ENCODE results near the gene ADISSP. TPM values are rescaled to one million over a fixed set of nuclear protein-coding genes. Genes with fewer than 3 reads are reported as not detected.
A peak's percentile ranks its signal among the peaks of the same experiment; 100 is the strongest.

The ADISSP gene
- total and polyA plus RNA-seq, 2 of the 13 experiments (the other 11 are each of a cell fraction or from before 2014, with no cell fraction given) = 38.3 to 90.6 TPM

GRCh38 chr20:3759884-3760283, 7.7 kb downstream of the ADISSP start:
- H3K27me3 ChIP-seq (ENCODE audit: control insufficient read depth in 1 of 2, insufficient read depth in 2 of 2, low read length in 2 of 2) = no peaks in the 10 kb centered on the region
- no peak overlapping the region for H2AFZ ChIP-seq (ENCODE audit: low read length)
- no peak overlapping the region for H3K4me3 ChIP-seq (replicated peaks in 1 of 3; ENCODE audit: insufficient read depth in 1 of 3, low read depth in 2 of 3, low read length in 3 of 3)
- H3K9ac ChIP-seq (ENCODE audit: insufficient read depth, low read depth, low read length) = no peak overlapping the region
- DNase-seq (ENCODE audit: low spot score) (no peak), FAIRE-seq (no peak), ATAC-seq (no peak)
- ChIA-PET CTCF (ENCODE audit: low intra/inter-chr PET ratio, low total read pairs) (no interaction called here), POLR2A (interaction anchor here (0.8 to 2.0 kb wide), 3 partner anchors 9 to 21 kb away, joined by 3 to 6 read pairs (median 3); partner anchors contain the start of gene SPEF1)
- peaks cover 33 to 39% of the 10 kb centered on the region in 2 experiments; a peak in 4 of 5 replicates for H3K36me3 ChIP-seq (replicated peaks in 1 of 2; ENCODE audit: control insufficient read depth in 1 of 2, insufficient read depth in 2 of 2, low read length in 2 of 2)
- WGBS (ENCODE audit: low lambda C conversion rate) = 95% methylated on average over 11 of the region's 11 CpGs
- H3K4me2 ChIP-seq (ENCODE audit: low read depth, low read length) = no peak overlapping the region
- no peak overlapping the region for H3K27ac ChIP-seq (ENCODE audit: extremely low read length, insufficient read depth, low read length)
- peaks cover 16% of the 10 kb centered on the region for H3K4me1 ChIP-seq (ENCODE audit: insufficient read depth, low read length)
- H3K79me2 ChIP-seq (ENCODE audit: insufficient read depth, low read length) = peaks cover 6% of the 10 kb centered on the region
- H3K9me3 ChIP-seq (ENCODE audit: low read length) = no peaks in the 10 kb centered on the region
- no TSS peak for BruUV-seq (replicated peaks)
- H4K20me1 ChIP-seq (ENCODE audit: insufficient read depth, low read length) = no peaks in the 10 kb centered on the region
- in situ Hi-C loops (cut with HindIII; ENCODE audit: extremely low pct_ligation_motif_present, low pct_unique_long_range_greater_than_20kb) (no loop called here), intact Hi-C loops (cut with micrococcal nuclease; ENCODE audit: unreplicated experiment) (no loop called here)
- TF ChIP-seq DMTF1 (CRISPR knock-in tag; IDR thresholded peaks at IDR 0.05) = no peak
- no peak for TF ChIP-seq ZNF773 (CRISPR knock-in tag; IDR thresholded peaks at IDR 0.05; ENCODE audit: borderline replicate concordance)
- TF ChIP-seq ZNF510 (CRISPR knock-in tag; IDR thresholded peaks at IDR 0.05; ENCODE audit: low read depth) = no peak
- no peak for TF ChIP-seq ZNF296 (CRISPR knock-in tag; conservative IDR thresholded peaks at IDR 0.05)
- TF ChIP-seq, protein P1, sequence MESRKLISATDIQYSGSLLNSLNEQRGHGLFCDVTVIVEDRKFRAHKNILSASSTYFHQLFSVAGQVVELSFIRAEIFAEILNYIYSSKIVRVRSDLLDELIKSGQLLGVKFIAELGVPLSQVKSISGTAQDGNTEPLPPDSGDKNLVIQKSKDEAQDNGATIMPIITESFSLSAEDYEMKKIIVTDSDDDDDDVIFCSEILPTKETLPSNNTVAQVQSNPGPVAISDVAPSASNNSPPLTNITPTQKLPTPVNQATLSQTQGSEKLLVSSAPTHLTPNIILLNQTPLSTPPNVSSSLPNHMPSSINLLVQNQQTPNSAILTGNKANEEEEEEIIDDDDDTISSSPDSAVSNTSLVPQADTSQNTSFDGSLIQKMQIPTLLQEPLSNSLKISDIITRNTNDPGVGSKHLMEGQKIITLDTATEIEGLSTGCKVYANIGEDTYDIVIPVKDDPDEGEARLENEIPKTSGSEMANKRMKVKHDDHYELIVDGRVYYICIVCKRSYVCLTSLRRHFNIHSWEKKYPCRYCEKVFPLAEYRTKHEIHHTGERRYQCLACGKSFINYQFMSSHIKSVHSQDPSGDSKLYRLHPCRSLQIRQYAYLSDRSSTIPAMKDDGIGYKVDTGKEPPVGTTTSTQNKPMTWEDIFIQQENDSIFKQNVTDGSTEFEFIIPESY (CRISPR knock-in tag; IDR thresholded peaks at IDR 0.05) = peak; percentile 65; the same call in 1 of the 2 replicates
- TF ChIP-seq HOXA3 (CRISPR knock-in tag; IDR thresholded peaks at IDR 0.05) = peak; percentile 12; the same call in 1 of the 2 replicates
- TF ChIP-seq RFXAP (CRISPR knock-in tag; IDR thresholded peaks at IDR 0.05; ENCODE audit: borderline replicate concordance) = no peak
- TF ChIP-seq ZBTB38 (CRISPR knock-in tag; IDR thresholded peaks at IDR 0.05) = peak; percentile 72; the same call in 1 of the 2 replicates
- no peak for TF ChIP-seq MEIS2 (CRISPR knock-in tag; IDR thresholded peaks at IDR 0.05)
- peak; percentile 54 for TF ChIP-seq AGO2 (optimal IDR thresholded peaks at IDR 0.05; ENCODE audit: low read depth, low read length)
- TF ChIP-seq PTBP1 (IDR thresholded peaks at IDR 0.05; ENCODE audit: low read depth, low read length, poor library complexity, severe bottlenecking) = no peak
- no peak for TF ChIP-seq ELF3 (CRISPR knock-in tag; IDR thresholded peaks at IDR 0.05)
- no peak for TF ChIP-seq ZNF574 (CRISPR knock-in tag; IDR thresholded peaks at IDR 0.05)
- TF ChIP-seq BHLHE40 (IDR thresholded peaks at IDR 0.05; ENCODE audit: low read length) = no peak
- no peak for TF ChIP-seq ZNF34 (CRISPR knock-in tag; IDR thresholded peaks at IDR 0.05; ENCODE audit: borderline replicate concordance)
- TF ChIP-seq HNRNPLL (IDR thresholded peaks at IDR 0.05; ENCODE audit: low read depth, low read length, poor library complexity, severe bottlenecking) = no peak
- no peak for TF ChIP-seq ZFP36L1 (CRISPR knock-in tag; IDR thresholded peaks at IDR 0.05)
- no peak for TF ChIP-seq NR0B2 (CRISPR knock-in tag; IDR thresholded peaks at IDR 0.05)
- TF ChIP-seq KLF6 (CRISPR knock-in tag; IDR thresholded peaks at IDR 0.05) = no peak

Measured in HepG2 (cell line).